ENCODE results near the gene PSMC5.
"Not testable (repeated sequence)": the region's sequence is repeated elsewhere in the genome, so short reads cannot be mapped to it uniquely, and the experiment has no call there.

The PSMC5 gene

GRCh38 chr17:63827002-63827800 lies at the start of gene PSMC5, which contains the start of gene FTSJ3:
Gene PSMC5 (plus strand): TSS chr17:63827431. CDS start chr17:63827491, 60 bp downstream.
Gene FTSJ3 (minus strand): TSS chr17:63827663. CDS start chr17:63826902, 761 bp downstream.
- DNase-seq, result peak; percentile 97

- DNase-seq, result peak; percentile 32
Observed at GRCh38 chr17:63780507-63780906, 46.7 kb upstream of the PSMC5 start.

- DNase-seq, result no peak
Observed at GRCh38 chr17:63780928-63781327, 46.3 kb upstream of the PSMC5 start.

GRCh38 chr17:63783522-63783921 lies 43.7 kb upstream of the PSMC5 start:
- DNase-seq, result no peak

GRCh38 chr17:63785556-63785955 lies 41.7 kb upstream of the PSMC5 start:
- DNase-seq, result no peak

GRCh38 chr17:63786117-63786516 lies 41.1 kb upstream of the PSMC5 start:
- DNase-seq, result no peak

- no peak for DNase-seq
Observed at GRCh38 chr17:63786971-63787711, 40.1 kb upstream of the PSMC5 start.

GRCh38 chr17:63790057-63790456 lies 37.2 kb upstream of the PSMC5 start:
- no peak for DNase-seq

GRCh38 chr17:63792055-63792729 lies 35.0 kb upstream of the PSMC5 start:
- DNase-seq, result no peak

- DNase-seq, result not testable (repeated sequence)
Observed at GRCh38 chr17:63796375-63796774, 30.9 kb upstream of the PSMC5 start.

- no peak for DNase-seq
Observed at GRCh38 chr17:63798572-63799106, 28.6 kb upstream of the PSMC5 start.

GRCh38 chr17:63800783-63801182 lies 26.4 kb upstream of the PSMC5 start:
- DNase-seq, result no peak

- no peak for DNase-seq
Observed at GRCh38 chr17:63804328-63804727, 22.9 kb upstream of the PSMC5 start.

- no peak for DNase-seq
Observed at GRCh38 chr17:63805591-63805990, 21.6 kb upstream of the PSMC5 start.

- no peak for DNase-seq
Observed at GRCh38 chr17:63809970-63810369, 17.3 kb upstream of the PSMC5 start.

- DNase-seq, result no peak
Observed at GRCh38 chr17:63816123-63816522, 11.1 kb upstream of the PSMC5 start.

GRCh38 chr17:63816669-63817068 lies 10.6 kb upstream of the PSMC5 start:
- no peak for DNase-seq

GRCh38 chr17:63817736-63818385 lies 9.4 kb upstream of the PSMC5 start:
- no peak for DNase-seq

- DNase-seq, result no peak
Observed at GRCh38 chr17:63819131-63819530, 8.1 kb upstream of the PSMC5 start.

- no peak for DNase-seq
Observed at GRCh38 chr17:63819585-63820537, 7.4 kb upstream of the PSMC5 start.

- DNase-seq, result no peak
Observed at GRCh38 chr17:63820963-63821561, 6.2 kb upstream of the PSMC5 start.
